ENCODE measurements around the gene CCDC9B.

CCDC9B gene

GRCh38 chr15:40340740-40341400, at the start of gene CCDC9B:
CCDC9B (minus strand) TSS chr15:40340939; CDS start chr15:40340819, 120 bp downstream.
- DNase-seq (ENCODE audit: low read depth in 2 of 2): no peak

- DNase-seq (ENCODE audit: low read depth in 2 of 2): no peak
Observed at GRCh38 chr15:40389824-40390595, 49.3 kb upstream of the CCDC9B start.

- no peak for DNase-seq (ENCODE audit: low read depth in 2 of 2)
Observed at GRCh38 chr15:40388941-40389823, 48.4 kb upstream of the CCDC9B start.

- DNase-seq (ENCODE audit: low read depth in 2 of 2): no peak
Observed at GRCh38 chr15:40386480-40386879, 45.7 kb upstream of the CCDC9B start.

- DNase-seq (ENCODE audit: low read depth in 2 of 2): peak; percentile 72 to 88
Observed at GRCh38 chr15:40382580-40383456, 42.1 kb upstream of the CCDC9B start, which contains the start of gene KNSTRN. KNSTRN (plus strand) TSS chr15:40382721; CDS start chr15:40382836, 115 bp downstream.

GRCh38 chr15:40381818-40382529, 41.2 kb upstream of the CCDC9B start:
- DNase-seq (ENCODE audit: low read depth in 2 of 2): no peak

GRCh38 chr15:40380636-40381035, 39.9 kb upstream of the CCDC9B start:
- DNase-seq (ENCODE audit: low read depth in 2 of 2): no peak

GRCh38 chr15:40379853-40380252, 39.1 kb upstream of the CCDC9B start:
- DNase-seq (ENCODE audit: low read depth in 2 of 2): no peak

GRCh38 chr15:40379374-40379773, 38.6 kb upstream of the CCDC9B start:
- DNase-seq (ENCODE audit: low read depth in 2 of 2): no peak

- DNase-seq (ENCODE audit: low read depth in 2 of 2): no peak
Observed at GRCh38 chr15:40377606-40378005, 36.9 kb upstream of the CCDC9B start.

- DNase-seq (ENCODE audit: low read depth in 2 of 2): no peak
Observed at GRCh38 chr15:40372981-40373380, 32.2 kb upstream of the CCDC9B start.

GRCh38 chr15:40369971-40370370, 29.2 kb upstream of the CCDC9B start:
- no peak for DNase-seq (ENCODE audit: low read depth in 2 of 2)

GRCh38 chr15:40369474-40369869, 28.7 kb upstream of the CCDC9B start:
- no peak for DNase-seq (ENCODE audit: low read depth in 2 of 2)

GRCh38 chr15:40368719-40369473, 28.2 kb upstream of the CCDC9B start:
- no peak for DNase-seq (ENCODE audit: low read depth in 2 of 2)

GRCh38 chr15:40367686-40368611, 27.2 kb upstream of the CCDC9B start:
- DNase-seq (ENCODE audit: low read depth in 2 of 2): peak; percentile 77 to 78

- DNase-seq (ENCODE audit: low read depth in 2 of 2): no peak
Observed at GRCh38 chr15:40367371-40367685, 26.6 kb upstream of the CCDC9B start.

- DNase-seq (ENCODE audit: low read depth in 2 of 2): no peak
Observed at GRCh38 chr15:40366457-40367370, 26.0 kb upstream of the CCDC9B start.
